Measurements from ENCODE around the gene USP21.

DNA sequence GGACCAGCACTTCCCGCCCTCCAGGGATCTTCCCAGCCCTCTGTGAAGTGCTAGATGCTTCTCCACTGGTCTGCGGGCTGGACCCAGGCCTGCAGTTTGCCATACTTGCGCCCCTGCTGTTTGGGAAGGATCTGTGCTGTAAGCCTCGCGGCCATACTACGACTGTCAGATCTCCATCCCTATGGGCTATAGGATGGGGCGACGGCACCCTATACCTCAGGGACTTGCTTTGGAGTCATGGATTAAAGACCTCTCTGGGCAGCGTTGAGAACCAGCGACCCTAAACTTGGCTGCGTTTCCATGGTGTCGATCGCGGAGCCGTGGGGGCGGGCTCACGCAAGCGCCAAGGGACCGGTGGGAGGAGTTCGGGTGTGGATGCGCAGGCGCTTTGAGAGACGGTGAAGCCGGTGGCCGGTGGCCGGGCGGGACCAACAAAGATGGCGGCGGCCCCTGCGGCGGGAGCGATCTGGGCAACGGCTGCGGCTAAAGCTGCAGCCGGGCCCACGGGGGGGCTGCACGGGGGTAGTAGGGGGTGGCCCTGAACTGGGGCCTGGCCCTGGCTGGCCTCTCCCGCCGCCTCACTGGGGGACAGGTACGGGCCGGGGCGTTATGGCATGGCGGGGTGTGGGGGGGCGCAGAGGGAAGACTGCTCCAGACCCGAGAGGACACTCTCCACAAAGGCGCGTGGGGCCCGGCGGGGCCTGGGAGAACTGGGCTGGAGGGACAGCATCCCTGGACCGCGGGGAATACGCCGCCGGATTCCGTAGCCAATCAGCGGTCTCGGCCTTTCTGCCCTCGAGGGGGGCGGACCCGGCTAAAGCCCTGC, at the start of gene USP21:
- TF ChIP-seq, protein P1, sequence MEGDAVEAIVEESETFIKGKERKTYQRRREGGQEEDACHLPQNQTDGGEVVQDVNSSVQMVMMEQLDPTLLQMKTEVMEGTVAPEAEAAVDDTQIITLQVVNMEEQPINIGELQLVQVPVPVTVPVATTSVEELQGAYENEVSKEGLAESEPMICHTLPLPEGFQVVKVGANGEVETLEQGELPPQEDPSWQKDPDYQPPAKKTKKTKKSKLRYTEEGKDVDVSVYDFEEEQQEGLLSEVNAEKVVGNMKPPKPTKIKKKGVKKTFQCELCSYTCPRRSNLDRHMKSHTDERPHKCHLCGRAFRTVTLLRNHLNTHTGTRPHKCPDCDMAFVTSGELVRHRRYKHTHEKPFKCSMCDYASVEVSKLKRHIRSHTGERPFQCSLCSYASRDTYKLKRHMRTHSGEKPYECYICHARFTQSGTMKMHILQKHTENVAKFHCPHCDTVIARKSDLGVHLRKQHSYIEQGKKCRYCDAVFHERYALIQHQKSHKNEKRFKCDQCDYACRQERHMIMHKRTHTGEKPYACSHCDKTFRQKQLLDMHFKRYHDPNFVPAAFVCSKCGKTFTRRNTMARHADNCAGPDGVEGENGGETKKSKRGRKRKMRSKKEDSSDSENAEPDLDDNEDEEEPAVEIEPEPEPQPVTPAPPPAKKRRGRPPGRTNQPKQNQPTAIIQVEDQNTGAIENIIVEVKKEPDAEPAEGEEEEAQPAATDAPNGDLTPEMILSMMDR (IDR thresholded peaks at IDR 0.05; ENCODE audit: low read length), result peak; percentile 56
- no peak for TF ChIP-seq EZH2 (optimal IDR thresholded peaks at IDR 0.05; ENCODE audit: low read depth, low read length)

Data from MM.1S (cell line).